Right lobe of liver (tissue), 4 donors: ENCODE measurements around the gene KCNF1.

Experiments used
- CTCF ChIP-seq, 4 donors: fragments of 200-600 bp in 3 of 4; fragments of 450-650 bp in 1 of 4; IDR thresholded peaks; one replicate each; pipeline versions ENCODE4 v1.5.1 to v1.8.0; 2016 to 2022; ENCODE audit warnings: antibody characterized with exemption in 4 of 4, mild to moderate bottlenecking in 2 of 4
- POLR2A ChIP-seq: fragments of 450-650 bp; IDR thresholded peaks from one replicate; pipeline ENCODE4 v1.6.1; 2017; ENCODE audit warnings: antibody characterized with exemption, mild to moderate bottlenecking
- donor health status: DM: no; HTN: no; CAD: no.
- donor health status: DM: no; HTN: no; CAD: no.
- donor health status: DM: no; HTN: yes; CAD: no.

- TF ChIP-seq POLR2A = no peak
- TF ChIP-seq CTCF (IDR thresholded peaks at IDR 0.05) = no peak
These were observed 13.8 kb upstream of the KCNF1 start for GRCh38 chr2:10897956-10898355.
